ENCODE data around the gene PEX26. TPM values are rescaled to one million over a fixed set of nuclear protein-coding genes. Genes with fewer than 3 reads are reported as not detected.

PEX26 gene
- total RNA-seq, 1 donor from 2014 or later = 34.4 TPM

DNA sequence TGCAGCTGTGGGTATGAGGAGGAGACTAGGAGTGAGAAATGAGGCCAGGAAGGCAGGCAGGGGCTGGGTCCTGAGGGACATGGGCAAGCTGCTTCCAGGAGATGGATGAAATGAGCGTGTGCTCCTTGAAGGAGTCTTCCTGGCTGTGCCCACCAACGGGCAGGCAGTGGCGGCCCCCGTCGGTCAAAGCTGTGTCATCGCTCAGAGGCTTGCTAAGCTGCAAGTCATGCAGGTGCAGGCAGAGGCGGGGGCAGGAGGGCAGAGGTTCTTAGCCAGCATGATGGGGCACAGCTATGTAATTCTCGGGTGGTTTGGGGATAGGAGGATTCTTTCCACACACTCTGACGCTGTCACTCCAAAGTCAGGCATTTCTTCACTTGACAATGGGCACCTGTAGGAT, 12.5 kb upstream of the PEX26 start:
- Mint-ChIP-seq H3K4me3 (ENCODE audit: unreplicated experiment) (no peak overlapping the region), H3K4me1 (ENCODE audit: low read depth) (peaks cover 68% of the 10 kb centered on the region)

DNA sequence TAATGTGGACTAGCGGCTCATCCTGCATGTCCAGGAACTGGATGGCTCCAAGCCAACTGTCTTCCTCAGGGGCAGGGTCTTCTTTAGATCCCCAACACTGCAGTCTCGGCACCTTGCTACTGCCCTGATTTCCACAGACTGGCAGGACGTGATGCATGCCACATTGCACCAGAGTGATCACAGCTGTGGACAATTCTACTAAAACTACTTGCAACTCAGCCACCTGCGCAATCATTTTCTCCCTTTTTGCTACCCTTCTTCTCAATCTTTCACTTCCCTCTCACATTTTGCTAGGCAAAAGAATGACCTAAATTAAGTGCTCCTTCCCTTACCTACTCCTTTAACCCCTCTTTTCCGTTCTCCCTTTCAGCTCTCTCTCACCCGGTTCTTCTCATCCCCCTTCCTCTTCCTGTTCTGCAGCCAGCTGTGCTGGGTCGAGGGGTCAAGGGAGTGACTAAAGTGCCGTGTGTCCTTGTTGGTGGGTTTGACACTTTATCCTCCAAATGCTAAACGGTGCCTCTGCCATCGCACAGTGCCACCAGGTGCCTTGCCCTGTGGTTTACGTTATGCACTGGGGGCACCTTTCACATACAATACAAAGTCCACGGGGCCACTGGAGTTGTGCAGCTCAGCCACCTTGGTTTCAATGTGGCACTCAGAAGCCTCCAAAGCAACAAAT, 11.5 kb upstream of the PEX26 start:
- Mint-ChIP-seq H3K27ac (ENCODE audit: unreplicated experiment) (no peak overlapping the region), H3K9me3 (ENCODE audit: low read depth) (peaks cover 5% of the 10 kb centered on the region), H3K36me3 (ENCODE audit: low read depth) (peaks cover 3% of the 10 kb centered on the region), H3K4me3 (ENCODE audit: unreplicated experiment) (no peak overlapping the region), H3K27me3 (ENCODE audit: low read depth) (no peaks in the 10 kb centered on the region), H3K4me1 (ENCODE audit: low read depth) (peaks cover 60% of the 10 kb centered on the region)
- DNase-seq (ENCODE audit: low spot score) = peak; percentile 47
- TF ChIP-seq, protein P1, sequence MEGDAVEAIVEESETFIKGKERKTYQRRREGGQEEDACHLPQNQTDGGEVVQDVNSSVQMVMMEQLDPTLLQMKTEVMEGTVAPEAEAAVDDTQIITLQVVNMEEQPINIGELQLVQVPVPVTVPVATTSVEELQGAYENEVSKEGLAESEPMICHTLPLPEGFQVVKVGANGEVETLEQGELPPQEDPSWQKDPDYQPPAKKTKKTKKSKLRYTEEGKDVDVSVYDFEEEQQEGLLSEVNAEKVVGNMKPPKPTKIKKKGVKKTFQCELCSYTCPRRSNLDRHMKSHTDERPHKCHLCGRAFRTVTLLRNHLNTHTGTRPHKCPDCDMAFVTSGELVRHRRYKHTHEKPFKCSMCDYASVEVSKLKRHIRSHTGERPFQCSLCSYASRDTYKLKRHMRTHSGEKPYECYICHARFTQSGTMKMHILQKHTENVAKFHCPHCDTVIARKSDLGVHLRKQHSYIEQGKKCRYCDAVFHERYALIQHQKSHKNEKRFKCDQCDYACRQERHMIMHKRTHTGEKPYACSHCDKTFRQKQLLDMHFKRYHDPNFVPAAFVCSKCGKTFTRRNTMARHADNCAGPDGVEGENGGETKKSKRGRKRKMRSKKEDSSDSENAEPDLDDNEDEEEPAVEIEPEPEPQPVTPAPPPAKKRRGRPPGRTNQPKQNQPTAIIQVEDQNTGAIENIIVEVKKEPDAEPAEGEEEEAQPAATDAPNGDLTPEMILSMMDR (IDR thresholded peaks at IDR 0.05) = no peak

More for the DNA sequence above, 12.5 kb upstream of the PEX26 start:
- DNase-seq (ENCODE audit: low spot score) = peak; percentile 79
- no peaks in the 10 kb centered on the region for H3K27me3 Mint-ChIP-seq (ENCODE audit: low read depth)
- H3K36me3 Mint-ChIP-seq (ENCODE audit: low read depth) = peaks cover 3% of the 10 kb centered on the region
- no peak overlapping the region for H3K27ac Mint-ChIP-seq (ENCODE audit: unreplicated experiment)
- H3K9me3 Mint-ChIP-seq (ENCODE audit: low read depth) = peaks cover 5% of the 10 kb centered on the region
- TF ChIP-seq, protein P1 (IDR thresholded peaks at IDR 0.05) = peak; percentile 31

DNA sequence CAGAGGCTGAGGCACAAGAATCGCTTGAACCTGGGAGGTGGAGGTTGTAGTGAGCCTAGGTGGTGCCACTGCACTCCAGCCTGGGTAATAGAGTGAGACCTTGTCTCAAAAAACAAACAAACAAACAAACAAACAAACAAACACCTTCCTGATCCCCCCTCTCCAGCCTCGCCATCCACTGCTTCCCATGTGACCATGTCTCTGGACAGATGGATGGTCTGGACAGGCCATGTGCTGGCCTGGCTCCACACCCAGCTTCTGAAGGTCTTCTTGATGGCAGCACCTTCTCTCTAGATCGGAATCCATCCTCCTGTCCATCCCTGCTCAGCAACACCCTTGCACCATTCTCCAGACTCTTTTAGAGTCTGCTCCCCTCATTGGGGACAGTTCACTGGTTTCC, 10.7 kb upstream of the PEX26 start:
- Mint-ChIP-seq H3K36me3 (ENCODE audit: low read depth) (peaks cover 3% of the 10 kb centered on the region), H3K27me3 (ENCODE audit: low read depth) (no peaks in the 10 kb centered on the region), H3K9me3 (ENCODE audit: low read depth) (peaks cover 5% of the 10 kb centered on the region), H3K27ac (ENCODE audit: unreplicated experiment) (no peak overlapping the region), H3K4me3 (ENCODE audit: unreplicated experiment) (no peak overlapping the region), H3K4me1 (ENCODE audit: low read depth) (peaks cover 54% of the 10 kb centered on the region)
- peak; percentile 50 for DNase-seq (ENCODE audit: low spot score)
- TF ChIP-seq, protein P1 (IDR thresholded peaks at IDR 0.05) = no peak

DNA sequence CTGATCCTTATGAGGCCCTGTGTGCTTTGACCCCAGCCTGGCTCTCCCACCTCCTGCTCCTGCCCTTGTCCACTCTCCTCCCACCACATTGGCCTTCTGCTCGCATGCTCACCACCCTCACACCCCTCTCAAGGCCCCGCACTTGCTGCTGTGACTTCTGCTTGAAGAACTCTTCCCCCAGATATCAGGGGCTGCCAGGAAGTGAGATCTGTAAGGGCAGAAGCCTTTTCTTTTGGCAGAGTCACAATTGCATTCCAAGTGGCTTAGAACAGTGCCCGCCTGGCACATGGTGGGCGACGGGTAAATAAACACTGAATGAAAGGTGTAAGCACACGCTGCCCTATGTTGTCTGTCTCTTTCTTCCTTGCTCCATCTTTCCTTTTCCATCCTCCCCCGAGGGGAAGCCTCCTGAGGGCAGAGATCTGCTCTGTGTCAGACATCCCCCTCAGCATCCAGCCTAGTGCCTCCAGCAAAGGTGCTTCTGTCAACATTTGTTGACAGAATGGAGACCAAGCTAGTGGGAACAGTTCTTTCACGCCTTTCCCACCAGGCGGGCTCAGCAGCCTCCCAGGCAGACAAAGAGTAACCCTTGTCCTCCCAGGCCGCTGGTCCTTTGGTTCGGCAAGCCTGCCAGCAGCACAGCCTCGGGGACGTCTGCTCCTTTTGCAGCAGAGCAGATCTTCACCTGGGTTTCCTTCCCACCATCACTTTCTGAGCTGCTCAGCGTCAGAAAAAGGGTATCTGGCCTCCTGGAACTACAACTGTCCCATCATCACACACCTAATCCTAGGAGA, 10.0 kb upstream of the PEX26 start:
- peaks cover 47% of the 10 kb centered on the region for H3K4me1 Mint-ChIP-seq (ENCODE audit: low read depth)
- no peaks in the 10 kb centered on the region for H3K27me3 Mint-ChIP-seq (ENCODE audit: low read depth)
- peak; percentile 75 for DNase-seq (ENCODE audit: low spot score)
- peak overlapping the region; percentile 47 for H3K4me3 Mint-ChIP-seq (ENCODE audit: unreplicated experiment)
- H3K9me3 Mint-ChIP-seq (ENCODE audit: low read depth) = peaks cover 5% of the 10 kb centered on the region
- TF ChIP-seq, protein P1 (IDR thresholded peaks at IDR 0.05) = no peak
- peak overlapping the region; percentile 94 for H3K27ac Mint-ChIP-seq (ENCODE audit: unreplicated experiment)
- peaks cover 3% of the 10 kb centered on the region for H3K36me3 Mint-ChIP-seq (ENCODE audit: low read depth)

DNA sequence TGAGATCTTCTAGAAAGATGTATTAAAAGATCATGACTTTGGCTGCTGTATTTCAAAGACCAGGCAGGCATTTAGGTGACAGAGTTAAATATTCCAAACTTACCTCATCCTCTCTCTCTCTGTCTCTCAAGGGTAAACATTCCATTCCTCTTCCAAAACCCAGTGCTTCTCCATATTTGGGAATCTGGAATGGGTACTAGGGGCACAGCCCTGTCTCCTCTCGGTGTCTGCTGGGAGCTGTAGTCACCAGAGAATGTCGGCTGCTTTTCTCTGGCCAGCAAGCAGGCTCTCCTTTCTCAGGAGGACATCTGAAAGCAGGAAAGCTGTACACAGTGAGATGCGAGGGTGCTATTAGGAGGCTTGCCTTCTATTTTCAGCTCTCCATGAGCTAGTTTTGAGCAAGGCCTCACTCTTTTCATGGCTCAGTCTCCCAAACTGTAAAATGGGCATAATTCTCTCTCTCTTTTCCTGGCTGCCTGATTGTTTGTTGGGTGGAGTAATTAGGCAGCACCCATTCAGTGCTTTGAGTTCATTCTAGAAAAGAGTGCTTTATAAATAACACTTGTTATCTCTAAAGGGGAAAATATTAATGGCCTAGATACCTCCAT, 9.3 kb upstream of the PEX26 start:
- DNase-seq (ENCODE audit: low spot score) = peak; percentile 17
- H3K9me3 Mint-ChIP-seq (ENCODE audit: low read depth) = peaks cover 5% of the 10 kb centered on the region
- H3K36me3 Mint-ChIP-seq (ENCODE audit: low read depth) = peaks cover 3% of the 10 kb centered on the region
- H3K4me3 Mint-ChIP-seq (ENCODE audit: unreplicated experiment) = peak overlapping the region; percentile 47
- peaks cover 40% of the 10 kb centered on the region for H3K4me1 Mint-ChIP-seq (ENCODE audit: low read depth)
- no peaks in the 10 kb centered on the region for H3K27me3 Mint-ChIP-seq (ENCODE audit: low read depth)
- H3K27ac Mint-ChIP-seq (ENCODE audit: unreplicated experiment) = peak overlapping the region; percentile 94
- TF ChIP-seq, protein P1 (IDR thresholded peaks at IDR 0.05) = no peak
